Neural crest cell (in vitro differentiated cells): Measurements from ENCODE around the gene MZT1. TPM values are rescaled to one million over a fixed set of nuclear protein-coding genes. Genes with fewer than 3 reads are reported as not detected.

Source experiments
- DNase-seq: peaks from one replicate; pipeline ENCODE4 v3.0.0; 2021; ENCODE audit warnings: low read depth, mixed read lengths, low spot score
- H3K27ac Mint-ChIP-seq: one replicate; pipeline ENCODE4 v1.8.0; 2021; ENCODE audit warnings: mild to moderate bottlenecking, mixed read lengths; ENCODE audit not compliant: unreplicated experiment
- H3K27me3 Mint-ChIP-seq: 2 replicates; pipeline ENCODE4 v1.8.0; 2021; ENCODE audit warnings: low read depth, mild to moderate bottlenecking, mixed read lengths
- H3K36me3 Mint-ChIP-seq: 2 replicates; pipeline ENCODE4 v1.8.0; 2021; ENCODE audit warnings: low read depth, mild to moderate bottlenecking, mixed read lengths
- H3K4me1 Mint-ChIP-seq: 2 replicates; pipeline ENCODE4 v1.8.0; 2021; ENCODE audit warnings: mixed read lengths
- H3K4me3 Mint-ChIP-seq: one replicate; pipeline ENCODE4 v1.8.0; 2021; ENCODE audit warnings: mild to moderate bottlenecking, mixed read lengths
- H3K9me3 Mint-ChIP-seq: 2 replicates; pipeline ENCODE4 v1.8.0; 2021; ENCODE audit warnings: mixed read lengths
- long read RNA-seq: library from polyadenylated mRNA; unstranded; transcript quantifications from one replicate; pipeline ENCODE4 v2.0.0, GENCODE V29; 2020
- total RNA-seq: library from RNA; stranded (reverse); gene quantifications from 2 replicates; pipeline ENCODE4 v1.2.1, GENCODE V29; 2021
- TF ChIP-seq, protein P1 (sequence below): fragments of 200-600 bp; sonication (generic); conservative IDR thresholded peaks from 2 replicates; pipeline ENCODE4 v1.5.0; 2021; ENCODE audit warnings: antibody characterized with exemption, mild to moderate bottlenecking

Gene MZT1
- total RNA-seq: 18.4 and 19.0 TPM in 2 replicates
- long read RNA-seq, transcript MZT1-201 (3 exons, 2,299 nt): major isoform, 197 of 203 reads
- long read RNA-seq, partial matches to known transcripts: 4 of 203 reads
- long read RNA-seq, other reads (novel, unspliced or antisense): 2 of 203 reads

DNA sequence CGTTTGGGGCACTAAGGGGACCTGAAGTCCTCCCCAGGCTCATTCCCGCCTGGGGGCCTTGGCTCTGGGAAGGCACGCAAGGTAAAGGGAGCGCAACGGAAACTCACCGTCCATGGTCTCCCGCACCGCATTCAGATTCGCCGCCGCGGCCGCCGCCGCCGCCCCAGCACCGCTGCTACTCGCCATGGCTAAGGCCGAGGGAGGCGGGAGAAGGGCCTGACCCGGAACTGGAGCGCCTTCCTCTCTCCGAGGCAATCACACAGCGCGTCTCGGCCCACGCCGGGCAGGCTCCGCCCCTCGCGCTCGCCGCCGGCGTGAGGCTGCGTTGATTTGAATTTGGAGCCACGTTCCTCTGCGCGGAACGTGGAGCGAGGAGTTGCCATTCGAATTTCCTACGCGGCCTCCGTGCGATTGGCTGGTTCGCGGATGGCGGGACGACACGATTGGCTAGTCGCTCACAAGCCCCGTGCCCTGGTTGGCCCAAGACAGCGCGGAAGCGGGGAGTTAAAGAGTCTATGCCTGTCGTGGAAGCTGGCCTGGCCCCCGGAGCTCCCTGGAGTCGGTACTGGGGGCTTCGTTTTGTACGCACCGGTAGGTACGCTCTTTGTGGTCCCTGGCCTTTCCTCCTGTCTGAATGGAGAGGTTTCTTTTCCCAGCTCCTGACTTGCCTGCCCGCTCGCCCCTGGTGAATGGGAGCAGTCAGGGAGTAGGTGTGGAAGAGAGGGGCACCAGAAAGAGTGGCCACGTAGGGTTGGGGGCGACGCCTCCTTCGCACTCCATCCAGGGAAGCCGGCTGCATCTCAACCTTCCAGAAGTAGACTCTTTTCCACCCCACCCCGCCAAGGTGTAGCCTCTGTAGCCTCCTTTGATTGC lies at the start of gene MZT1, which contains the start of gene BORA:
Gene MZT1 (minus strand): TSS at position 213 of the 873 bp plus-strand sequence. CDS start 27 bp downstream, at position 186.
Gene BORA (plus strand): TSS at position 507 of the 873 bp plus-strand sequence. CDS start 1,018 bp downstream, outside the sequence.
- H3K27me3 Mint-ChIP-seq: no peaks in the 10 kb centered on the region
- peak within 1 kb of the TSS; percentile 97 for H3K4me3 Mint-ChIP-seq
- H3K9me3 Mint-ChIP-seq: no peaks in the 10 kb centered on the region
- peaks cover 20% of the 10 kb centered on the region for H3K36me3 Mint-ChIP-seq
- TF ChIP-seq, protein P1, sequence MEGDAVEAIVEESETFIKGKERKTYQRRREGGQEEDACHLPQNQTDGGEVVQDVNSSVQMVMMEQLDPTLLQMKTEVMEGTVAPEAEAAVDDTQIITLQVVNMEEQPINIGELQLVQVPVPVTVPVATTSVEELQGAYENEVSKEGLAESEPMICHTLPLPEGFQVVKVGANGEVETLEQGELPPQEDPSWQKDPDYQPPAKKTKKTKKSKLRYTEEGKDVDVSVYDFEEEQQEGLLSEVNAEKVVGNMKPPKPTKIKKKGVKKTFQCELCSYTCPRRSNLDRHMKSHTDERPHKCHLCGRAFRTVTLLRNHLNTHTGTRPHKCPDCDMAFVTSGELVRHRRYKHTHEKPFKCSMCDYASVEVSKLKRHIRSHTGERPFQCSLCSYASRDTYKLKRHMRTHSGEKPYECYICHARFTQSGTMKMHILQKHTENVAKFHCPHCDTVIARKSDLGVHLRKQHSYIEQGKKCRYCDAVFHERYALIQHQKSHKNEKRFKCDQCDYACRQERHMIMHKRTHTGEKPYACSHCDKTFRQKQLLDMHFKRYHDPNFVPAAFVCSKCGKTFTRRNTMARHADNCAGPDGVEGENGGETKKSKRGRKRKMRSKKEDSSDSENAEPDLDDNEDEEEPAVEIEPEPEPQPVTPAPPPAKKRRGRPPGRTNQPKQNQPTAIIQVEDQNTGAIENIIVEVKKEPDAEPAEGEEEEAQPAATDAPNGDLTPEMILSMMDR: no peak
- peak within 1 kb of the TSS; percentile 78 for H3K27ac Mint-ChIP-seq
- DNase-seq: peak; percentile 84
- H3K4me1 Mint-ChIP-seq: peaks cover 47% of the 10 kb centered on the region

DNA sequence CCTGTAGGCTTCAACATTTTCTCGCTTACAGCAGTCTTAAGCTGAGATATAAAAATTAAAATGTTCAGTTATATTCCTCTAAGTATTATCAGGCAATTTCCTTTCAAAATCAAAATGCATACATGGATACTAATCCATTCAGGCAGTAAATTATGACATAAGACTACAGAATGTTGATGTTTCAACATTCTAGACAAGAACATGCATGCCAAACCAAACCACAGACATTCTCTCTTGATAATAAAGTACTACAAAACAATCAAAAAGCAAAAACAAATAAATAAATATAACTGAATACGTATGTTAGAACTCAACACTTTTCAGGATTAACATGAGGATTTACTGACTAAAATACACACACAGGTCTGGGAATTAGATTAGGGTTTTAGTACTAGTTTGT lies 46.6 kb upstream of the MZT1 start:
- Mint-ChIP-seq H3K27me3 (no peaks in the 10 kb centered on the region), H3K4me3 (no peak overlapping the region), H3K9me3 (no peaks in the 10 kb centered on the region), H3K36me3 (peaks cover 3% of the 10 kb centered on the region), H3K4me1 (no peaks in the 10 kb centered on the region), H3K27ac (no peak overlapping the region)
- no peak for DNase-seq
- TF ChIP-seq, protein P1: no peak

- no peaks in the 10 kb centered on the region for H3K4me1 Mint-ChIP-seq
- H3K27ac Mint-ChIP-seq: no peak overlapping the region
- H3K27me3 Mint-ChIP-seq: no peaks in the 10 kb centered on the region
- H3K4me3 Mint-ChIP-seq: no peak overlapping the region
- H3K36me3 Mint-ChIP-seq: peaks cover 8% of the 10 kb centered on the region
- no peaks in the 10 kb centered on the region for H3K9me3 Mint-ChIP-seq
- TF ChIP-seq, protein P1: no peak
- DNase-seq: no peak
Measured at GRCh38 chr13:72763411-72763810, 36.0 kb upstream of the MZT1 start.

DNA sequence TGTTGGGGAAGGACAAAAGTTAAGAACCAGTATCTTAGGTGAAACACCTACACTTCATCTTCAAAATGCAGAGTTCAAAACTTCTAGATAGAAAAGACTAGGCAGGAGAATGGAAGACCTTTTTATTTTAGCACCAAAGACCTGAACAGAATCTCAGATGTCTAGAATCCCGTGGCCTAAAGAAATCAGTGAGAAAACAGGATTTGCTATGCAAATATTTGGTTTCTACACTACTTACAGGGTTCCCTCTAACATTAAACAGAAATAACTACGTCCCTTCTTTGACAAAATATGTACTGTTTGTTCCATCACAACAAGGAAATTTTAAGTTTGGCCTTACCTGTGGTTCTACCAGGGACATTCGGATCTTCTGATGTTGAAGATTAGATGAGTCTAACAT lies 32.8 kb upstream of the MZT1 start:
- DNase-seq: no peak
- TF ChIP-seq, protein P1: no peak
- Mint-ChIP-seq H3K27ac (no peak overlapping the region), H3K27me3 (no peaks in the 10 kb centered on the region), H3K4me3 (no peak overlapping the region), H3K36me3 (peaks cover 8% of the 10 kb centered on the region), H3K4me1 (no peaks in the 10 kb centered on the region), H3K9me3 (no peaks in the 10 kb centered on the region)

- H3K27ac Mint-ChIP-seq: no peak overlapping the region
- H3K4me1 Mint-ChIP-seq: no peaks in the 10 kb centered on the region
- H3K4me3 Mint-ChIP-seq: no peak overlapping the region
- peaks cover 8% of the 10 kb centered on the region for H3K36me3 Mint-ChIP-seq
- no peaks in the 10 kb centered on the region for H3K9me3 Mint-ChIP-seq
- DNase-seq: no peak
- TF ChIP-seq, protein P1: no peak
- no peaks in the 10 kb centered on the region for H3K27me3 Mint-ChIP-seq
Measured at GRCh38 chr13:72757792-72758535, 30.5 kb upstream of the MZT1 start.
